ENCODE results near the gene ZNF80. TPM values are rescaled to one million over a fixed set of nuclear protein-coding genes. Genes with fewer than 3 reads are reported as not detected.
"Not testable (repeated sequence)": the region's sequence is repeated elsewhere in the genome, so short reads cannot be mapped to it uniquely, and the experiment has no call there.

The ZNF80 gene
- total RNA-seq, 2 donors from 2014 or later, result 0.40 TPM; not detected in 1

GRCh38 chr3:114238146-114238785 is 888 bp upstream of the ZNF80 start:
- ATAC-seq; H3K9me3 Mint-ChIP-seq; DNase-seq (ENCODE audit: low spot score); H3K4me3 Mint-ChIP-seq; H3K27ac Mint-ChIP-seq; H3K27me3 Mint-ChIP-seq; H3K36me3 Mint-ChIP-seq: not testable (repeated sequence)
- peaks cover 41 to 48% of the 10 kb centered on the region in 2 donors for H3K4me1 Mint-ChIP-seq (ENCODE audit: low read depth in 2 of 2)

DNA sequence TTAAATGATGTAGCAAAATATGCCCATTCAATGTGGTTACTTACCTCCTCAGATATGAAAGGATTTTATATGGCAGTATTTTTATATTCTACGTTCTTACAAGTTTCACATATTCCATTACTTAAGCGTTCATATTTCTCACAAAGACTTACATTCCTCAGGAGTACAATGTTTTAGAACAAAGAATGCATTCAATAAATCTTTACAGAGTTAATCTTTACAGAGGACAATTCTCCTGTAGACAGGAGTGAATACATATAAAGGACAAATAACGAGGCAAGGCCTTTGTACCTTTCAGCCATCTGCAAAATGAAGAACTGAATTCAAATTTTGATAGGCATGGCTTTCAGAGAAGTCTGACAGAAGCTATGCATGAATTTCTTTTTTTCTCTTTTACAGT is 1.9 kb downstream of the ZNF80 start:
- no peak for DNase-seq (ENCODE audit: low spot score)
- H3K9me3 Mint-ChIP-seq, result no peaks in the 10 kb centered on the region
- H3K27ac Mint-ChIP-seq, result peak overlapping the region; percentile 46 to 85
- H3K4me3 Mint-ChIP-seq, result peak overlapping the region; percentile 41
- H3K36me3 Mint-ChIP-seq, result no peaks in the 10 kb centered on the region
- no peak for ATAC-seq
- no peaks in the 10 kb centered on the region for H3K27me3 Mint-ChIP-seq
- H3K4me1 Mint-ChIP-seq (ENCODE audit: low read depth in 2 of 2), result peaks cover 49 to 53% of the 10 kb centered on the region in 2 donors

DNA sequence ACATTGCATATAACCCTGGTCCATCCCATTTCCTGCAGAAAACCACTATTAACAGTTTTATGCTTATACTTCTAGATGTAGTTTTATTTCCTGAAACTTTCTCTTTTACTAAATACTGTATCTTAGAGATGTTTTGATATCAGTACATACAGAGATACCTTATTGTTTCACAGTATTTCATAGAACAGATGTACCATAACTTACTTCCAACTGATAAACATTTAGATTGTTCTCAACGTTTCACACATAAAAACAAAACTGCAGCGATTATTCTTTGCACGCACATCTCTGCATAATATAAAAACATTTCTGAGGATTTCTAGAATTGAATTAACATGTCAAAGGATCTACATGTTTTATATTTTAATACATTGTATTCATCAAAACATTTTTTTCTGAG is 2.6 kb downstream of the ZNF80 start:
- Mint-ChIP-seq H3K27ac (peak overlapping the region; percentile 46 to 47), H3K27me3 (no peaks in the 10 kb centered on the region), H3K36me3 (no peaks in the 10 kb centered on the region), H3K4me1 (ENCODE audit: low read depth in 2 of 2) (peaks cover 51 to 54% of the 10 kb centered on the region in 2 donors), H3K9me3 (no peaks in the 10 kb centered on the region), H3K4me3 (peak overlapping the region; percentile 41)
- DNase-seq (ENCODE audit: low spot score) (no peak), ATAC-seq (no peak)

DNA sequence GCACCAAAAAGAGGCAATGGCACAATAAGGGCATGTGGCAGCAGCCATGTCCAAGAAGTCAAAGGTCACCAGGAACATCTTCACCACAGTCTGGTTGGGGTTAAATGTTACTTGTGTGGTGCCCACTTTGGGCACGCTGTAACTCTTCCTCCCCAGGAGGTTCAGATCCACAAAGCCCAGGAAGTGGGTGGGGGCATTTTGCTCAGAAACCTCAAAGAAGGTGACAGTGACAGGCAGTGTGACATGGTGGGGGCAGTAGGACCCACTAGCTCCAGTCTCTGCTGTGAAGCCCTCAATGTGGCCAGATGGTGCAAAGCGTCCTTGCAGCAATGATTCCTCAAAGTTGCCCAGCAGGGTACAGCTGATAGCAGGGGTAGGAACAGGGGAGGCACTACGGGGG is 5.8 kb downstream of the ZNF80 start:
- peak overlapping the region; percentile 80 to 93 for H3K27ac Mint-ChIP-seq
- peak overlapping the region; percentile 46 for H3K4me3 Mint-ChIP-seq
- H3K9me3 Mint-ChIP-seq, result no peaks in the 10 kb centered on the region
- peak; percentile 74 for DNase-seq (ENCODE audit: low spot score)
- H3K4me1 Mint-ChIP-seq (ENCODE audit: low read depth in 2 of 2), result peaks cover 50 to 60% of the 10 kb centered on the region in 2 donors
- H3K36me3 Mint-ChIP-seq, result peaks cover under 1% of the 10 kb centered on the region
- no peaks in the 10 kb centered on the region for H3K27me3 Mint-ChIP-seq
- peak; percentile 83 to 88 for ATAC-seq

- peak overlapping the region; percentile 83 for H3K4me3 Mint-ChIP-seq
Observed at GRCh38 chr3:114227076-114227475, 10.3 kb downstream of the ZNF80 start.

DNA sequence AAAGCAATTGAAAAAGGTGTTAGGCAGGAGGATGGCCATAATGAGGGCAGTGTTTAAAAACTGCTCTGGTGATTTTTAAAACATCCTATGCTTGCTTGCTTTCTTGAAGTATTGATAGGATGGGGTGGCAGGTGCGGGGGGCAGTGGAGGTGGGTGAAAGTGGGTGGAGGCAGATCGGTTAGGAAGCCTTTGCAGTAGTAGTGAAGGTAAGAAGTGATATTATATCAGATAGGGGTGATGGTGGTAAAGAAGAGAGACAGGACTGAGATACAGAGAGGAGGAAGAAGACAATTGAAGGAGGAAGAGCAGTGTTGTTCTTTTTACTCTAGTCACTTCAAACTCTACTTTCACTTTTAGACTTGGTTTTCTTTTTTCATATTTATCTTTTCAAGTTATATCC is 11.1 kb downstream of the ZNF80 start:
- Mint-ChIP-seq H3K4me3 (peak overlapping the region; percentile 83), H3K27me3 (no peaks in the 10 kb centered on the region), H3K36me3 (peaks cover 33% of the 10 kb centered on the region), H3K4me1 (ENCODE audit: low read depth in 2 of 2) (peaks cover 63% of the 10 kb centered on the region in 2 donors), H3K9me3 (peaks cover 13% of the 10 kb centered on the region), H3K27ac (peak overlapping the region; percentile 97 to 99)
- ATAC-seq (no peak), DNase-seq (ENCODE audit: low spot score) (no peak)

More at GRCh38 chr3:114227076-114227475, 10.3 kb downstream of the ZNF80 start:
- Mint-ChIP-seq H3K27ac (peak overlapping the region; percentile 97 to 99), H3K9me3 (peaks cover 13% of the 10 kb centered on the region), H3K4me1 (ENCODE audit: low read depth in 2 of 2) (peaks cover 63% of the 10 kb centered on the region in 2 donors), H3K36me3 (peaks cover 33% of the 10 kb centered on the region), H3K27me3 (no peaks in the 10 kb centered on the region)
- ATAC-seq (no peak), DNase-seq (ENCODE audit: low spot score) (no peak)

- no peaks in the 10 kb centered on the region for H3K27me3 Mint-ChIP-seq
- peaks cover 16% of the 10 kb centered on the region for H3K9me3 Mint-ChIP-seq
- peaks cover 33% of the 10 kb centered on the region for H3K36me3 Mint-ChIP-seq
- ATAC-seq (peak; percentile 64 to 76), DNase-seq (ENCODE audit: low spot score) (no peak)
- H3K4me1 Mint-ChIP-seq (ENCODE audit: low read depth in 2 of 2), result peaks cover 73 to 75% of the 10 kb centered on the region in 2 donors
- peak overlapping the region; percentile 97 to 99 for H3K27ac Mint-ChIP-seq
- peak overlapping the region; percentile 75 for H3K4me3 Mint-ChIP-seq
Observed at GRCh38 chr3:114223143-114223542, 14.2 kb downstream of the ZNF80 start.

DNA sequence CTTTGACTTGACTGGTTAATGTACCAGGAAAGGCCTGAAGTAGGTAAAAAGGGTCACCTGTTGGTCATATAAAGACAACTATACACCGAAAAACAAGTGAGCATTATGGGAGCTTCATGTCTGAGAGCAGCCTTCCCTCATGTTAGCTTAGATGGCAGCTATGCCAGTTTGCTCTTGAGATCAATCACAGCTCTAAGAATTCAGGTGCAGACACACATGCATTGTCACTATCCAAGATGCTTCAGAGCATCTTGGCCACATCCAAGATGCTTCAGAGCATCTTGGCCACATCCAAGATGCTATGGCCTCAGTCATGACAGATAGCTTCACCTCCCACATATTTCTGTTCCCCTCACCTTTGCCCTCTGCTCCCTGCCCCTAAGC is 15.5 kb downstream of the ZNF80 start:
- Mint-ChIP-seq H3K27ac (peak overlapping the region; percentile 97 to 99), H3K4me1 (ENCODE audit: low read depth in 2 of 2) (peaks cover 66% of the 10 kb centered on the region in 2 donors), H3K4me3 (peak overlapping the region; percentile 85), H3K9me3 (peaks cover 16% of the 10 kb centered on the region), H3K27me3 (no peaks in the 10 kb centered on the region), H3K36me3 (peaks cover 33% of the 10 kb centered on the region)
- DNase-seq (ENCODE audit: low spot score) (no peak), ATAC-seq (peak; percentile 37 to 43)

- DNase-seq (ENCODE audit: low spot score) (peak; percentile 81), ATAC-seq (peak; percentile 78 to 87)
- peaks cover 29% of the 10 kb centered on the region for H3K36me3 Mint-ChIP-seq
- peaks cover 60 to 63% of the 10 kb centered on the region in 2 donors for H3K4me1 Mint-ChIP-seq (ENCODE audit: low read depth in 2 of 2)
- no peaks in the 10 kb centered on the region for H3K27me3 Mint-ChIP-seq
- H3K9me3 Mint-ChIP-seq, result peaks cover 16% of the 10 kb centered on the region
- peak overlapping the region; percentile 85 for H3K4me3 Mint-ChIP-seq
- H3K27ac Mint-ChIP-seq, result peak overlapping the region; percentile 97 to 99
Observed at GRCh38 chr3:114221165-114221880, 16.1 kb downstream of the ZNF80 start.

- Mint-ChIP-seq H3K9me3 (peaks cover 7% of the 10 kb centered on the region), H3K27ac (peak overlapping the region; percentile 97 to 99), H3K36me3 (peaks cover 13% of the 10 kb centered on the region), H3K4me3 (peak overlapping the region; percentile 85), H3K4me1 (ENCODE audit: low read depth in 2 of 2) (peaks cover 47% of the 10 kb centered on the region in 2 donors), H3K27me3 (no peaks in the 10 kb centered on the region)
- no peak for DNase-seq (ENCODE audit: low spot score)
- ATAC-seq, result no peak
Observed at GRCh38 chr3:114219741-114220140, 17.6 kb downstream of the ZNF80 start.

DNA sequence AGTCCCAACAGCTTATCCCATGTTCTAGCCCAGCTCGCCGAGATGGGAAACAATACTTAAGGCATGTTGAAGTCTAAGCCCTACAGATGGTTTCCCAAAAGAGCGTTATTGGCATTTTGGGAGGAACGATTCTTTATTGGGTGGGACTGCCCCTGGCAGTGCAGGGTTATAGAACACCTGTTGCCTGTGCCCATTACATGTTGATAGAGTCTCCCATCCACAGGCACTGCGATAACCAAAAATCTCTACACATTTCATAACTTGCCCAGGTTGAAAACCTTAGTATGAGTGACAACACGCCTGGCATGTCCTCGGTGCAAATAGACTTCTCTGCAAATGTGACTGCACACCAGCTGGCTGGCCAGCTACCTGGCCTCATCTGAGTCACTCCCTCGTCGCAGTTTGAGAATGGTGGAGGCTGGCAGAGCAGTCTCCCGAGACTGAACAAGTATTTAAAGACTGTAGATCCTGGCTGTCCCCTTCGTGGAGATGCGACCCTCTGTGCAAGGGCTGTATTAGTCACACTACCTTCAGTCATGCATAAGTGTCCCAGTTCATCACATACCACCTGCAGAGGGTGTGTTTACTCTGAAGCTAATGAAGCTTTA is 18.7 kb downstream of the ZNF80 start:
- no peaks in the 10 kb centered on the region for H3K27me3 Mint-ChIP-seq
- H3K4me1 Mint-ChIP-seq (ENCODE audit: low read depth in 2 of 2), result peaks cover 40 to 42% of the 10 kb centered on the region in 2 donors
- peak overlapping the region in 1 of 2 donors; percentile 97 for H3K27ac Mint-ChIP-seq
- peaks cover 3% of the 10 kb centered on the region for H3K9me3 Mint-ChIP-seq
- H3K36me3 Mint-ChIP-seq, result peaks cover 5% of the 10 kb centered on the region
- ATAC-seq, result no peak
- no peak overlapping the region for H3K4me3 Mint-ChIP-seq
- DNase-seq (ENCODE audit: low spot score), result no peak

DNA sequence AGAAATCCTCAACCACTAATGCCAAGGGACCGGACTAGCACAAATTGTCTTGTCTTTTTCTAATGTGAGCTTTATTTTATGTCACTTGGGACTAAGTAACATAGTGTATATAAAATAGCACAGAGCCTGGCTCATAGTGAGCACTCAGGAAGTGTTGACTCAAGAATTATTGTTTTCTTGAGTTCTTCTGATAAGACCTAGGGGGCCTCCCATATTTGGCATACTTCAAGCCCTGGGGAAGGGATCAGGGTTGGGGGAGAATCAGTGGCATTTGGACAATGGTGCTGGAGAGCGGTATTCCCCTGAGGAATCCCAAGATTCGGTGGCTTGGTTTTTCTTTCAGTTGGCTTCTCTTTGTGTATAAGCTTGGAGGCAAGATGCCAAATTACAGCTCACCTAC is 19.4 kb downstream of the ZNF80 start:
- H3K9me3 Mint-ChIP-seq, result peaks cover 3% of the 10 kb centered on the region
- peaks cover 33 to 36% of the 10 kb centered on the region in 2 donors for H3K4me1 Mint-ChIP-seq (ENCODE audit: low read depth in 2 of 2)
- no peaks in the 10 kb centered on the region for H3K36me3 Mint-ChIP-seq
- no peak for DNase-seq (ENCODE audit: low spot score)
- no peak overlapping the region for H3K27ac Mint-ChIP-seq
- H3K27me3 Mint-ChIP-seq, result no peaks in the 10 kb centered on the region
- H3K4me3 Mint-ChIP-seq, result no peak overlapping the region
- no peak for ATAC-seq

DNA sequence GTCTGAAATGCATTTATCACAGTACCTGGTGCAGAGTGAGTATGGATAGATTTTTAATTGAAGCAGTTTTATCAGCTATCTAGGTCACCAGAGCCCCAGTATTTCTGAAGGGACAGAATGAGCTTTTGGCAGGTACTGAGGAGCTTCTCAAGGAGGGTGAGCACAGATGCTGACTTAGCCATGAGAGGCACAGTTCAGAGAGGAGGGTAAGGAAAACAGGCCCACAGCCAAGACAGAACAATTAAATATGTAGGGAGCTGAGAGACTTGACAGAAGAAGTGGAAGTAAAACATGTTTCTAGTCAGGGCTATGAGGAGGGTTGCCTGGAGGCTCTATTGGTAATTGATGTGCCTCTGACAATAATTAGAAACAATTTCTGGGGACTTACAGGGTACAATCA is 20.1 kb downstream of the ZNF80 start:
- H3K4me1 Mint-ChIP-seq (ENCODE audit: low read depth in 2 of 2), result peaks cover 31% of the 10 kb centered on the region in 2 donors
- ATAC-seq, result no peak
- H3K9me3 Mint-ChIP-seq, result peaks cover 3% of the 10 kb centered on the region
- DNase-seq (ENCODE audit: low spot score), result no peak
- H3K27me3 Mint-ChIP-seq, result no peaks in the 10 kb centered on the region
- no peaks in the 10 kb centered on the region for H3K36me3 Mint-ChIP-seq
- H3K4me3 Mint-ChIP-seq, result no peak overlapping the region
- no peak overlapping the region for H3K27ac Mint-ChIP-seq
